ENCODE measurements around the gene C7orf25.

C7orf25 gene
- total RNA-seq, result 0.17 to 0.41 reads per million in 2 donors

DNA sequence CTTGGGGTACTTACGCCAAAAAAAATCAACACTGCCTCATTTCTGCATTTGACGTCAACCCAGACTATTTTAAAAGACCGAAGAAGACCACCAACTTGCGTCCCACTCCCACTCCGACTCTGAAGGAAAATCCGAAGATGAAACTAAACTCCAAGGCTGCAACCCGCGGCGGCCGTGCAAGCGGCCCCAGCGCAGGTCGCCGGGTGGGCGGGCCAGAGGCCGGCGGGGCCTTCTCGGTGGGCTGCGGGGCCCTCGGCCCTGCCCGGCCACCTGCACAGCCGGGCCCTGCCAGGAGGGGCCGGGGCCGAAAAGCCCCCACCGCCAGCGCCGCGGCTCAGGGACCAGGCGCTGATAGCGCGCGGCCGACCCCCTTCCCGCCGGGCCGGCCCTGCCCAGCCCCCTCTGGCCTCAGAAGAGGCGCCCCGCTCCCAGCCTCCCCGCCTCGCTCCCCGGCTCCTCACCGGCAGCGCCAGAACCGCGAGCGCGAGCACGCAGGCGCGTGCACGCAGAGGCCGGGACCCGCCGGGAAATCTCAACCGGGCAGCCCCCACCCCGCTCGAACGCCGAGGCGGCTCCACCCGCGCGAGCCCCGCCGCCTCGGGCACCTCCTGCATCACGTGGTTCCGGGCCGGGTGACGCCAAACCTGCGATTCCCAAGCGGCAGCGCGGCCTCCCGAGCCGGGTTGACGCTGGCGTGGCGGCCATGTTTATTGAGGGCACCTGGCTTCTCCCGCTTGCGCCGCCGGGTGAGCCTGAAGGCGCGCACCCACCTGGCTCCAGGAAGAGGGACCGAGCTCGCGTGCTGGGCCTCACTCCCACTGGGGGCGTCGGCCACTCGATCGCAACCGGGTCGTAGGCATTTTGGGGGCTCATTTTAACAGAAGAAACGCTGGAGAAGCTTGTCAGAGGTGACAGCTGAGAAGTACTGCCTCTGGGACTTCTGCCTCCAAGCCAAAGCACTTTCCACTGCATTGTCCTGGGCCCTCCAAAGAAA, at the start of gene C7orf25:
C7orf25 (minus strand) TSS at position 617 of the 994 bp plus-strand sequence. CDS start 1,170 bp downstream, outside the sequence.
- DNase-seq, result peak; percentile 94

DNA sequence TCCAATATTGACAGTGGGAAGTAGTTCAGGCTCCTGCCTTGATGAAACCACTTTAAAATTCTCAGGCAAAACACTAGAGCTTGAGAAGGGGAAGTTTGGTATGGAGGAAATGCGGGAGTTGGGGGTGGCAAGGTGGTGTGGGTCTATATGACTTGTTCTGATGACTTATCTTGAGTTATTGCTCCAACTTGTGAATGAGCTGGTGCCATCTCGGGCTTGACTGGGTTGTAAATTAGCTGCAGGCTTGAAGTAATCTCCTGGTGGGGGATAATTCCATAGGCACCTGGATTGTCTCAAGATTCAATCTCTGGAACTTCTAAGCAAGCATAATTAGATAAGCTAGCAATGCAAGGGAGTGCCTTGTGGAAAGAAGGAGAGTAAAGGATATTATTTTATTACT, 49.3 kb upstream of the C7orf25 start:
- no peak for DNase-seq

DNA sequence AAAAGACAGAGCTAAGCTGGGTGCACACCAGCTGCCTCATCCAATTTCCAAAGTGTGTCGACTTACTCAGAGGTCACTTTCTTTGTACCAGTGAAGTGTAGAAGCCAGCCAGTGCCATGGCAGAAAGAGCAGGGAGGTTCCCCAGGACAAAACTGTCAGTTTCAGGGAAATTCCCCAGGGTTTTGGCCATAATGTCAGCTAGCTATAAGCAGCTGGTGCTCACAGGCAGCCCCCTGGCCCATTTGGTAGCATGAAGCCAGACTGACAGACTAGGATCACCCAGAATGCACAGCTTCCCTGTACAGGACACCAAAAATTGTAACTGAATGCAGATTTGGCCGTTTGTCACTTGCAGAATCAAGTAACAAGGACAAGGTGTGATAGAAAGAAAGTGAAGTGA, 48.9 kb upstream of the C7orf25 start:
- DNase-seq, result no peak

DNA sequence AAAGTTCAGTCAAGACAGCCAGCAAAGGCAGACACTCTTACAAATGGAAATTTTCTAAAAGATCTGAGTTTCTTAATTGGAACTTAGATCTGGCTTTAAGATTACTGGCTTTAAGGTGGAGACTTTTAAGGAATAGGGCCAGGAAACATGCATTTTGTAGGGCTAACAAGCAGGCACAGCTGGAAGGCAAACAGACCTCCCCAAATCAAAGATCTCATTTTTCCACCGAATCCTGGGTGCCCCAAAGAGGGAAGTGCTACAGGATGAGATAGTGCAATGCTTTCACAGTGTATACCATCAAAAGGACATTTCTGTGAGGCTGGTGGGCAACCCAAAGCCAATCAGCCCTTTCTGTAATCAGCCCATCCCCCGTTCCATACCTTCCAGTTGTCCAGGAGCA, 47.7 kb upstream of the C7orf25 start:
- no peak for DNase-seq

DNA sequence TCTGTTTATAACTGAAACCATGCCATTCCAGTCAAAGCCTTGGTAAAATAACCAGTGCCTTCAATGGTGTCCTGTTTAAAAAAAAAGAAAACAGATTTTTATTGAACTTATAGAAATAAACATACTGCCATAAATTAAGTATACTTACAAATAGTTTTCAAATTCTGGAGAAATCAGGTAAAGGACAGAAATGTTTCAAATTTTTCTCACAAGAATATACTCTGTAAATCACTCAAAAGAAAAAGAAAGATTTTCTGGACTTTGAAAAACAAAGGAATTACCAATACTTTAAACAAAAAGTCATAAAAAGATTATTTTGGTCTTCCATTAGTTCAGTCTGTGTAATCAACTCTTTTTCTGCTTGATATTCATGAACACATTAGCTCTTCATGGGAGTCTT, 44.2 kb upstream of the C7orf25 start:
- no peak for DNase-seq

DNA sequence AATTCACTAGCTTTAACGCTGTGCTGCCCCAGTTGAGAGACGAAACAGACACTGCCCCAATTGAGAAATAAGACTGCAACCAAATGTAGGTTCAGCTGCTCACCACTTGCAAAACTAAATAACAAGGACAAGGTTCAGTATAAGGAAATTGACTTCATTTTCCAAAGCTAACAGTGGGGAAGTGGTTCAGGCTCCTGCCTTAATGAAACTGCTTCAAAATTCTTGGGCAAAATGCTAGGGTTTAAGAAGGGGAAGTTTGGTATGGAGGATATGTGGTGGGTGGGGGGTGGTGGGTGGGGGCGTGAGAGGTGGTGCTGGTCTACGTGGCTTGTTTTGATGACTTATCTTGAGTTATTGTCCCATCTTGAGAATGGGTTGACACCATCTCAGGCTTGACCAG, 42.1 kb upstream of the C7orf25 start:
- no peak for DNase-seq

DNA sequence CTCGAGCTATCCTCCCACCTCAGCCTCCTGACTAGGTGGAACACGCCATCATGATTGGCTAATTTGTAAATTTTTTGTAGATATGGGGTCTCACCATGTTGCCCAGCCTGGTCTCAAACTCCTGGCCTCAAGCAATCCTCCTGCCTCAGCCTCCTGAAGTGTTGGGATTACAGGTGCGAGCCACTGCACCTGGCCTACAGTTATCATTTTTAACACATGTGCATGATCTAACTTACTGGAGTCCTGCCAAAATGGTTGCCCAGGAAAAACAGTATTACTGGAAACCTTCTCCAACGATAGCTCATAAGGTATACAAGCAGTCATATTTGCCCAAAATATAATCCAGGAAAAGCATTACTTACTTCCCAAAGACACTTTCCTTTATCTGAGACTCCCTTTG, 40.5 kb upstream of the C7orf25 start:
- DNase-seq, result no peak

DNA sequence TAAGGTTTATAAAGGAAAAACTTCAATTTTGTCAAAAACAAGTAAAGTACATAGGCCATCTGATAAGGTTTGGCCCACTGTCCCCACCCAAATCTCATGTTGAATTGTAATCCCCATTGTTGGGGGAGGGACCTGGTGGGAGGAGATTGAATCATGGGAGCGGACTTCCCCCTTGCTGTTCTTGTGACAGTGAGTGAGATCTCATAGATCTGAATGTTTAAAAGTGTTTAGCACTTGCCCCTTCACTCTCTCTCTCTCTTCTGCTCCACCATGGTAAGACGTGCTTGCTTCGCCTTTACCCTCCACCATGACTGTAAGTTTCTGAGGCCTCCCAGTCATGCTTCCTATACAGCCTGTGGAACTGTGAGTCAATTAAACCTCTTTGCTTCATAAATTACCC, 38.5 kb upstream of the C7orf25 start:
- DNase-seq, result no peak

DNA sequence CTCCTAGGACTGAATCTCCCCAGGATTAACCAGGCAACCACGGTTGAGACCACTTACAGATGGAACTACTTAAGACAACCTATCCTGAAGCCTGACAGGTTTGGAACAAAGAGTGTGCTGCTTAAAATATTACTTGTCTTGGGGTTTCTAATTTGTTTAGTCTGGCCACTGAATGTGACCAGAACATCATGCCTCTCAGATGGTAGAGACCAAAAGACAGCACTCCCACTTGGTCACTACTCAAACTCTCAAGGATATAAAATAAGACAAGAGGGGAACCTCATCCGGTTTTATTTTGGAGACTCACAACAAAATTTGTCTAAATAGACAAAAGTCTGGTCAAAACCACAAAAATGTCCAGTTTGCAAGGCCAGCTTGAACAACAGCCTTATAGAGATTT, 35.7 kb upstream of the C7orf25 start:
- no peak for DNase-seq

DNA sequence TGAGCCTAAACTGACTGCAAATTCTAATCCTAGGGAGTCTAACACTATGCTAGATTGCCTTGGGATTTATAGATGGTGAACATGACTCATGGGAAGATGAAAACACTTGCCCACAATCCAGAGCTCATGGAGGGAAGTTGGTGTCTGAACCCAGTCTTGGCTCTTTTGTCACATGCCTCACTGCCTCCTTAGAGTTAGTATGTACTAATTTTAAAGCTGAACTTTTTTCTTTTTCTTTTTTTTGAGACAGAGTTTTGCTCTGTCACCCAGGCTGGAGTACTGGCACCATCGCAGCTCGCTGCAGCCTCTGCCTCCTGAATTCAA, 34.7 kb upstream of the C7orf25 start:
- DNase-seq, result no peak

DNA sequence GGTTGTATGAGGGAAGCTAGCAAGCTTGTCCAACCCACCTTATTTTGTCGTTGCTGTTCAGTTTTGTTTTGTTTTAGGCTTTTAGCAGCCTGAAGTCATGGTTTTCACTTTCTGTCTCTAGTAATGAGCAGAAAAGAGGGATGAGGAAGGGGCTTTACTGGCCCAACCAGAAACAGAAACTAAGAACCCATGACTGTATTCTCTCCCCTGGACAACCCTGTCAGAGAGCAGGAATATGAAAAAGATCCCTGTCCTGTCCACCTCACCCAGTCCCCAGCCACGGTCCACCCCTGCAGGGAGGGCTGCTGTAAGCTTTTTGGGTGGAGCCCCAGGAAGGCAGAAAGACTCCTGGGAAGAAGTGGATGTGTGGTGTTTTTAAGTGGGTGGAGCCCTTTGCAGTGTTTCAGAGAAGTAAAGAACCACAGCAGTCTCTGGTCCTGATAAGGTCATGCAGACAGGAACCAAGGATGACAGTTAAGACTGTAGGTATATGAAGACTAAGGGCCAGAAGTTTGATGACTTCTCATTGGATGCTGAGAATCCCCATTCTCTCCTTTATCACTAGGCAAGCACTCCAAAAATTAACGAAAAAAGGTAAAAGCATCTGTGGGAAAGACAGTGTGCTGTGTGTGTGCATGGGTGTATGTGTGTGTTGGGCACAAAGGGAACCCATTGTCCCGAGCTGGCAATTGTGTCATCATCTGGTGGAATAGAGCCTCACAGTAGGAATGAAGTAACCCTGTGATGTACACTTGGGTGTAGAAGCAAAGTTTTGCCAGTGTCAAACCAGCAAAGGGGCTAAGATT, 34.2 kb upstream of the C7orf25 start:
- no peak for DNase-seq

DNA sequence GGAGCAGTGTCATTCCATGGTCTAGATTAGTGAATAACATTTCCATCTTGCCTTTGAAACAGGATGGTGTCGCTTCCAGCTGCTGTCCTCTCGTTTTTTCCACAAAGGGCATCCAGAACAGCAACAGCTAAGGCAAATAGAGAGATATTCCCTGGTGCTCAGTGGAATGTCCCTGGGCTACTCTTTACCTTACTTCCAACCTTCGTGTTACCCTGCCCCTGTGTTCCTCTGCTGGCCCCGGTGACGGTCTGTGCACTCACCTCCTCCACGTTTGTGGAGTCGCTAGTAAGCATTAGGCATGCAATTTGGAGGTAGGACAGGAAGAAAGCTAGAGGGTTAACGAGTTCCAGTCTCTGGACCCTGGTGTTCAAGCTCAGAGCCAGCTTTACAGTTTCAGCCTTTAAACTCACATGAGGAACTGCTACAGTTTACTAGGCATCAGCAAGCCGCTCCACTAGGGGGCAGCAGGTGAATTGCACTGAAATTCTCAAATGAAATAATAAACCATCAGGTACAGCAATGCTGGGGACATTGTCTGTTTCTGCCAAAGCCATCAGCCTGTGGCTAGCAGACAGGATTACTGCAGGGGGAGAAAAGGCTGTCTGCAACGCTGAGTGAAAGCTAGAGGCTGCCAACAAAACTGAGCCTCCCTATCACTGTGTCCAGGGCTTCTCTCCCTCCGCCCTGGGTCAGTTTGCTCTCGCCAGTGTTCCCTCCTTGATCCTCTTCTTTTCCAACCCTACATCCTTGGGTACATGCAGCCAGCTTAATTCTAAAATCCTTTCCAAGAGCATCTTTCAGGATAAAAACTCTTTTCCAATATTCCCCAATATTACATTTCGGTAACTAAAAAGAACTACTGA, 29.3 kb upstream of the C7orf25 start:
- DNase-seq, result no peak

DNA sequence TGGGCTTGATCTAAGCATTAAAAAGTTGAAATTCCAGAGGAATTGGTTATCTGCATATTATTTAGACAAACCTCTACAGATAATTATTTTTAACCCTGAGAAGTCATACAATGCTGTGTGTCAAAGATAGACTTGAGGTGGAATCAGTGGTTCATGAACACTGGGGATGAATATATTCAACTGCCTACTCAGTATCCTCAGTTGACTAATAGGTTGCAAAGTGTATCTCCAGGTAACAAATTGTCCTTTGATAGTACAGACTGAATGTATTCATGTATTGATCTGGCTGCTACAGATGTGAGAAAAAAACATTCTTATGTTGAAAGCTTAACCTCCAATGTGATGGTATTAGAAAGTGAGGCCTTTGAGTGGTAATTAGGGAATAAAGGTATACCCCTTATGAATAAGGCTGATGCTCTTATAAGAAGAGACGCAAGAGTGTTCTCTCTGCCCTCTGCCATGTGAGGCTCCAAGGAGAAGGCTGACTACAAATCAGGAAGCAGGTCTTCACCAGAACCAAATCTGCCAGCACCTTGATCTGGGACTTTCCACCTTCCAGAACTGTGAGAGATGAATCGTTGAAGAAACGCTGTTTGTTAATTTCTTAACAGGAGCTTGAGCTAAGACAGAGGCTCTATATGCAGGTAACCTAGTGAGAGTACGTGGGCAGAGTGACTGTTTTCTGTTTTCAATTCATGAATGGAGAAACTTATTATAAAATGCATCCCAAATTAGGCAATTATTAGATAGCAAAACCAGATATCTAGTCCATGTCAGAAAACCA, 27.8 kb upstream of the C7orf25 start:
- DNase-seq, result no peak

DNA sequence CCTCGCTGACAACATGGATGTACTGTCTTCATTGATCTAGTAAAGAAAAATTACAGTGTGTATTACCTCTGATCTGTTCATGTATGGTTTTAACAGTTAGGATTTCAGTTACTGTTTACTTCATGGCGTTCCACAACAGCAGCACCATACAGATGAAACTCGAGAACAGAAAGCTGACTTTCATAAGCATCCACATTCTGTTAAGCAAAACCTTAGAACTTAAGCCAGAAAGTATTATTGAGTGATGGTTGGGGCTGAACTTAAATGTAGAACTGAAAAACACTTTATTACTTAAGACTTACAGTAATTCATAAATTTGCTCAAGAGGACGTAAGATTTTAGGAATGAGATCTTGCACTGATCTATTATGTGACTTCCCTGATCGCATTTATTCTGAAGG, 24.0 kb upstream of the C7orf25 start:
- DNase-seq, result no peak

DNA sequence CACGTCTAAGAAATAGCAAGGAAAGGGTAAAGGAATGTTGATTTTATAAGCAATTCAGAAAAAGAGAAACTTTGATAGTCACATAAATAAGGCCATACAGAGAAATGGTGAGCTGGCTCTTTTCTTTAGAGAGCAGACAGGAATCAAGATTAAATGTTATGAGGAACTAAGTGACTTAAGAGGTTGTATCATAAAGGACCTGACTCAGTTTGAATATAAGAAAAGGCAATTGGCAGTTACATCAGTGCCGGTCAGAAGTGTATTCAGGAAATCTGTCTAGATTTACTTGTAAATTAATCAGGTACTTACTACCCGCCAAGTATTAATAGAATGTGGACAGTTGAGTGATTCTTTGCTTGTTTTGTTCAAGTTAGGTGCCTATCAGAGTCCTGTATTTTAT, 22.4 kb upstream of the C7orf25 start:
- DNase-seq, result no peak

DNA sequence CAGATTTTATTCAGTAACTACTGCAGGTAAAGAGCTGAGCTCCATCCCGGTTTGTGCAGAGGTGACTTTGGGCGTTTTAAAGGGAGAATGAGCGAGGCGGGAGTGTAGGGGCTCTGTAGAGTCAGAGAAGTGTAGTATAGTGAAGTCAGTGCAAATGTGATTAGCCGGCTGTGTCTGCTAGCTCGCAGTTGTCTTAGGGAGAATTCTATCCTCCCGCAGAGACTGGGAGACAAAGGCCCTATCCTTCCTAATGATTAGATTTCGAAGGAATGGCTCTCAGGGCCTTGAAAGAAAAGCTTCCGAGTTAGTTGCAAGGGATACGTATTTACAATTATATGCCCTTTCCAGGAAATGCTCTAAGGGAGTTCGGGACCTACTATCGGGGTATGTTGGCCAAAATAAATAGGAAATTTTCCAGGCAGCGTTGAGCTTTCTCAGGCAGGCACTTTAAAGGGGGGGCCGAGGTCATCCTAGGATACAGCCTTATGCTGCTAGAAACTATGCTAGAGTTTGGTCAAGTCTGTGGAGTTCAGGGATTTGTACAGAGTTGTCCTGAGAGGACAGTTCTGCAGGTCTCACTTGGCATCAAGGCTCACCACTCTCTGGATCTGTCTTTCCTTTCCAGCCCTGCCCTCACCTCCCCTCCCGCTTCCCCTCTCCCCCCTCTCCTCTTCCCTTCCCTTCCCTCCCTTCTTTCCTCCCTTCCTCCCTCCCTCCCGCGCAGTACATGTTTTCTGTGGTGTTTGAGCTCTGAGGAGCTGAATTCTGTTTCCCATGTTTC, 21.1 kb upstream of the C7orf25 start:
- DNase-seq, result no peak

DNA sequence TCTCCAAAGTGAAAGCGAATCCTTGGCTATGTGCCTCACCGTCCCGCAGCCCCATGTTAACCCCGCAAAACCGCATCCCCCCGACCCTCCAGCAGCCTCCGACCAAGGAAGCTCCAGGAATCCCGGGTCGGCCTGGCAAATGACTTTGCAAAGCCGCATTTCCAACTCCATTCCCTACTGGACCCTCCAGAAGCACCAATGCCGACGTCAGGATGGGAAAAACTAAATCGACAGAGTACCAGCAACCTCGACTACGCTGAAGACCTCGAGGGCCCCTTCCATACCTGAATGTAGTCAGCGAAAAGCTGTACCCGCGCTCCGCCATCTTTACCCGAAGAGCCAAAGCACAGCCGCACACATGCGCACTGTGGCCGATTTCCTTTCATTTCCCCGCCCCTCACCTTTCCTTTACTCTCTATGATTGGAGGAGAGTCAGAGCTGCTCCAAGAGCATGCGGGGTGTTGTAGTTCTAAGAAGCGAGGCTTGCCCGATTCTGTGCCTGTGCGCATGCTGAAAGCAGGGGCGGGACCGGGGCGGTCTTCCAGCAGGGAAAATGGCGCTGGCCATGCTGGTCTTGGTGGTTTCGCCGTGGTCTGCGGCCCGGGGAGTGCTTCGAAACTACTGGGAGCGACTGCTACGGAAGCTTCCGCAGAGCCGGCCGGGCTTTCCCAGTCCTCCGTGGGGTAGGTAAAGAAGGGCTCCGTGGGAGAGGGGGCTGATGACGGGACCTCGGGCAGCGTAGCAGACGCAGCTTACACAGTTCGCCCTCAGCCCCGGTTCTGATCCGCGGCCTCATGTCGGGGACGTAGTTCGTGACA, 20.2 kb upstream of the C7orf25 start, which contains the start of the genes MRPL32 and PSMA2:
MRPL32 (plus strand) TSS at position 543 of the 818 bp plus-strand sequence; CDS start at position 554, 11 bp downstream.
PSMA2 (minus strand) TSS at position 341 of the 818 bp plus-strand sequence; CDS start at position 325, 16 bp downstream.
- peak; percentile 88 for DNase-seq

DNA sequence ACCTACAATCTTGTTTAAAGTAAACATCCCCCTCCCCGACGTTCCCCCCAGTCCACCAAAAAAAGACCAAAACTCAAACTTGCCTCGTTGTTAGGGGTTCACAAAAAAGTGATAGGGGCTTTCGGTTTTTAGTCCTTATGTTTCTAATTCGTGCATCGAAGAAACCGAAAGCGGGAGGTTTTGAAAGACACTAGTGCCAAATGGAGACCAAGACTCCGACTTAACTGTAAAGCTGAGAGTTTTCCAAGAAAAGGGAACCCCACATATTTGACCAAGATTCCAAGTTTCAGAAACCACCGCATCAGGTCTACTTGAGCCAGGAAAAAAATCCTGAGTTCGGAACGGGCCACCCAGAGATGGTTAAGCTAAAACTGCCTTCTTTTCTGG, 19.6 kb upstream of the C7orf25 start:
- no peak for DNase-seq

DNA sequence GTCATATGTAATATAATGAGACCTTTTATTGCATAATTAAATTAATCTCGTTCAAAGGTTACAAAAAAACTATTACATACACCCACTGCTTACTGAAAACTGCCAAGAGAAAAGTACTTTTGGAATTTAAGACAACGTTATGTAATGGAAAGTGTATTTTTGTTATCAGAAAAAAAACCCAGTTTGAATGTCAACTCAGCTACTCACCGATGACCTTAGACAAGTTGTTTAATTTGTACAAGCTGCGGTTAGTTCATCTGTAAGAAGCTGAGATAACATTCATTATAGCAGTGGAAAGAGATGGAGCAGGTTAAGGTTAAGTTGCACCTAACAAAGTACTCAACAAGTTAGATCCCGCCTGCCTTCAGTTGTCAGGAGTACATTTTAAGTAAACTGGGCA, 19.0 kb upstream of the C7orf25 start:
- no peak for DNase-seq

DNA sequence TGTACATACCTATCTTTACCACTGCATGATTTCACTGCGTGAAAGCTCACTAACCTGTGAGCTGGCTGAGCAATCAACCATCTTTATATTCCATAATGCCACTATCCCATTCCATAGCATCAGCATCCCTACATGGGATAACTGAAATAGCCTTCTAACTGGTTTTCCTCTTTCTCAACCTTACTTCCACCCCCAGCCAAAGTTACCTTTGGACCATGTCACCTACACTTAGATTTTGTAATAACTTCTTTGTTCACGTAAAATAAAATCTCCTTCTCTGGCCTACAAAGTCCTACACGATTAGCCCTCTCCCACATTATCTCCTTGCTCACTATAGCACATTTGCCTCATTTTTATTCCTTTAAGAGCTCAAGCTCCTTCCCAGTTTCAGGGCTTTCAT, 17.6 kb upstream of the C7orf25 start:
- DNase-seq, result no peak

All from activated gamma-delta T cell (primary cell).